Measurements from ENCODE around the gene ATP5PD. TPM values are rescaled to one million over a fixed set of nuclear protein-coding genes. Genes with fewer than 3 reads are reported as not detected.

Gene ATP5PD
- total RNA-seq, 6 experiments from 2014 or later: 362 to 410 (median 386) TPM

DNA sequence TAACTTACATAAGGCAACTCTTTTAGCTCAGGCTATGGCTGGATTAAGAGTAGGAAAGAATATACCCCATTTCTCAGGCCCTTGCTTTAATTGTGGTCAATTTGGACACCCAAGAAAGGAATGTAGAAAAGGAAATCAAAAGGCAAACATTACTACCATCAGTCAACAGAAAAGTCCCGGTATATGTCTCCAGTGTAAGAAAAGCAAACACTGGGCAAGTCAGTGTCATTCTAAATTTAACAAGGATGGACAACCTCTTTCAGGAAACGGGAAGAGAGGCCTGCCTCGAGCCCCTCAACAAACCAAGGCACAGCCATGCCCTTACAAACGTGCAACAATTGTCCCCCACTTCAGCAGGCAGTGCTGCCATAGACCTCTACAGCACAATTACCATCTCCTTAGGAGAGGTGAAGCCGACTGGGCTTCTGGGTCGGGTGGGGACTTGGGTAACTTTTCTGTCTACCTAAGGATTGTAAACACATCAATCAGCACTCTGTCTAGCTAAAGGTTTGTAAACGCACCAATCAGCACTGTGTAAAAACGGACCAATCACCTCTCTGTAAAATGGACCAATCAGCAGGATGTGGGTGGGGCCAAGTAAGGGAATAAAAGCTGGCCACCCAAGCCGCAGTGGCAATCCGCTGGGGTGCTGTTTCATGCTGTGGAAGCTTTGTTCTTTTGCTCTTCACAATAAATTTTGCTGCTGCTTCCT, 21.9 kb downstream of the ATP5PD start:
- Mint-ChIP-seq H3K36me3 (ENCODE audit: low read depth) (peaks cover 37% of the 10 kb centered on the region), H3K27me3 (ENCODE audit: insufficient read depth) (peaks cover 2% of the 10 kb centered on the region), H3K9me3 (peaks cover 4% of the 10 kb centered on the region), H3K4me1 (ENCODE audit: low read depth) (peaks cover 14% of the 10 kb centered on the region), H3K4me3 (no peak overlapping the region), H3K27ac (no peak overlapping the region)
- TF ChIP-seq, protein P1, sequence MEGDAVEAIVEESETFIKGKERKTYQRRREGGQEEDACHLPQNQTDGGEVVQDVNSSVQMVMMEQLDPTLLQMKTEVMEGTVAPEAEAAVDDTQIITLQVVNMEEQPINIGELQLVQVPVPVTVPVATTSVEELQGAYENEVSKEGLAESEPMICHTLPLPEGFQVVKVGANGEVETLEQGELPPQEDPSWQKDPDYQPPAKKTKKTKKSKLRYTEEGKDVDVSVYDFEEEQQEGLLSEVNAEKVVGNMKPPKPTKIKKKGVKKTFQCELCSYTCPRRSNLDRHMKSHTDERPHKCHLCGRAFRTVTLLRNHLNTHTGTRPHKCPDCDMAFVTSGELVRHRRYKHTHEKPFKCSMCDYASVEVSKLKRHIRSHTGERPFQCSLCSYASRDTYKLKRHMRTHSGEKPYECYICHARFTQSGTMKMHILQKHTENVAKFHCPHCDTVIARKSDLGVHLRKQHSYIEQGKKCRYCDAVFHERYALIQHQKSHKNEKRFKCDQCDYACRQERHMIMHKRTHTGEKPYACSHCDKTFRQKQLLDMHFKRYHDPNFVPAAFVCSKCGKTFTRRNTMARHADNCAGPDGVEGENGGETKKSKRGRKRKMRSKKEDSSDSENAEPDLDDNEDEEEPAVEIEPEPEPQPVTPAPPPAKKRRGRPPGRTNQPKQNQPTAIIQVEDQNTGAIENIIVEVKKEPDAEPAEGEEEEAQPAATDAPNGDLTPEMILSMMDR (IDR thresholded peaks at IDR 0.05): no peak
- no peak for DNase-seq

DNA sequence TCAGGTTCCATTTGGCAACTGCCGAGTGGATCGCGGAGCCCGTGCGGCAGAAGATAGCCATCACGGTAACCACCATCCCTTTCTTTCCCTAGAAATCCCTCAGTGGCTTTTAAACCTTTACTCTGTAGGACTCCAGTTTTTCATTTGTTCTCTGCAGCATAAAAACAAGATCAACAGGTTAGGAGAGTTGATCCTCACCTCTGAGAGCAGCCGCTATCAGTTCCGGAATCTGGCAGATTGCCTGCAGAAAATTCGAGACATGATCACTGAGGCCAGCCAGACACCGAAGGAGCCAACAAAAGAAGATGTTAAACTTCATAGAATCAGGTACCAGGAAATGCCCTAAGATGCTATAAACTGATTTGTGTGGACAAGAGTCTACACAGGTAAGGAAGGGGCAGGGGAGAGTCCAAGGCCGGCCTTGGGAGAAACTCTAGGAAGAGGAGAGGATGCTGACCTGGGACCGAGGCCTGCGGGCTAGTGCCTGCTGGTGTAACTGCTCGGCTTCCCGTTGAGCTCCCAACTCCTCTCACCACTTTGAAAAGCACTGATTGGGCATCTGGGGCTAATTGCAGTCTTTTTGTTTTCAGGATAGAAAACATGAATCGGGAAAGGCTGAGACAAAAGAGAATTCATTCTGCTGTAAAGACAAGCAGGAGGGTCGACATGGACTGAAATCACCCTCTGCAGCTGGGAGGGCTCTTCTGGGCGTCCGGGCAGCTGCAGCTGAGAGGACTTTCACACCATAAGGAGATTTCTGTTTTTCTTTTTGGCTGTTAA, 26.2 kb downstream of the ATP5PD start:
- Mint-ChIP-seq H3K27ac (no peak overlapping the region), H3K4me1 (ENCODE audit: low read depth) (no peaks in the 10 kb centered on the region), H3K36me3 (ENCODE audit: low read depth) (peaks cover 53% of the 10 kb centered on the region), H3K9me3 (no peaks in the 10 kb centered on the region; the same call in 1 of the 2 replicates), H3K4me3 (no peak overlapping the region), H3K27me3 (ENCODE audit: insufficient read depth) (no peaks in the 10 kb centered on the region; the same call in 1 of the 2 replicates)
- TF ChIP-seq, protein P1 (IDR thresholded peaks at IDR 0.05): no peak
- no peak for DNase-seq

DNA sequence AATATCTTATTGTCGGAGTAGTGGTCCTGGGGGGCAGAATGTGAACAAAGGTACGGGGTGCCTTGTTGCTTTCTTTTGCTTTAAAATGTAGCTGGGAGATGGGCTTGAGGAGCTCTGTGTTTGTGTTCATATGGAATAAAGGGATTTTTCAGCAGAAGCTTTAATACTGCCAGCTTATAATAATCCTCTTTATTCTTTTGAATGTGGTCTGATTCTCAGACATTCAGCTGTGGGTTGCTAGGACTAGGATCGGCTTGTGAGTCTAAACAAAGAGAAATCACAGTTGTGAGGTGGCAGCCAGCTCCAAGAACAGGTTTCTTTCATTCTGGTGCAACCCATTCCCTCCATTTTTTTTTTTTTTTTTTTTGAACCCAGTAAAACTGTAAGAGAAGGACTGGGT, 27.1 kb downstream of the ATP5PD start:
- no peak for DNase-seq
- Mint-ChIP-seq H3K36me3 (ENCODE audit: low read depth) (peaks cover 49% of the 10 kb centered on the region), H3K4me1 (ENCODE audit: low read depth) (no peaks in the 10 kb centered on the region; the same call in 1 of the 2 replicates), H3K4me3 (no peak overlapping the region), H3K27ac (no peak overlapping the region), H3K27me3 (ENCODE audit: insufficient read depth) (no peaks in the 10 kb centered on the region; the same call in 1 of the 2 replicates), H3K9me3 (no peaks in the 10 kb centered on the region; the same call in 1 of the 2 replicates)
- TF ChIP-seq, protein P1 (IDR thresholded peaks at IDR 0.05): no peak

DNA sequence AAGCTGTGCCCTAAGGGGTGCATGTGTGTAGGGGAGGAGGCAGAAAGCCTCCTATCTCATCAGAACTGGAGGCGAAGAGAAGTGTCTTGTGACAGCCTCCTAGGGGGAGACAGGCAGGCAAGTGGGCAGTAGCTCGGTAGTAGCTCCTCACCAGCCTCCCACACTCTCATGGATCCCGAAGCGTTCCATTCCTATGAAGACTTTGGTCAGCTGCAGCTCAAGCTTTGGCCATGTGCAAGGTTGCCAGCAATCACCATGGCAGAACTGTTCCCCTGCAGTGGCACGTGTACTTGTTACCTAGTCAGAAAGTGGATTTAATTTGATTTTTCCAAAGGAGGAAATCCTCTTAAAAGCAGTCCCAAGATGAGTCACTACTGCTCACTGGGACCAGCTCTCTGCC, 27.6 kb downstream of the ATP5PD start:
- no peaks in the 10 kb centered on the region; the same call in 1 of the 2 replicates for H3K27me3 Mint-ChIP-seq (ENCODE audit: insufficient read depth)
- no peak overlapping the region for H3K27ac Mint-ChIP-seq
- peaks cover 45% of the 10 kb centered on the region for H3K36me3 Mint-ChIP-seq (ENCODE audit: low read depth)
- no peaks in the 10 kb centered on the region for H3K9me3 Mint-ChIP-seq
- H3K4me3 Mint-ChIP-seq: no peak overlapping the region
- TF ChIP-seq, protein P1 (IDR thresholded peaks at IDR 0.05): no peak
- DNase-seq: no peak
- H3K4me1 Mint-ChIP-seq (ENCODE audit: low read depth): peaks cover under 1% of the 10 kb centered on the region

DNA sequence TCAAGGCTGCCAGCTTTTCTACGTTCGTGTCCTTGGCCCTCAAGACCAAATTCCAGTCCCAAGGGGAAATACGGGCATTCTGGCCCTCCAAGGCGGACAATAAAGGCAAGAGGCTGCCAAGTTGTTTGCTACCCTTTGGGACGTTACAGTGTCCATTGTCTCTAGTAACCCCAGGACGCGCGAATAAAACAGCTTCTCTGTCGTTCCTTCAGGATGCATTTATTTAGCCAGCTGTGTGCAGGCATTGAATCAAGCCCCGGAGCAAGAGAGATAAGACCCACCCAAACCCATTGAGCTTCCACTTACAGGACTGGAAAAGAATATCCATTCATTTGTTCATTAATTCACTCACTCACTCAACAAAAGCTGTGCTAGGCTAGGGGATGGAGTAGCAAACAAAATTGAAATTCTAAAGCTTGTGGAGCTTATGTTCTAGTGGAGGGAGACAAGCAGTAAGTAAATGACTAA, 33.6 kb downstream of the ATP5PD start:
- peak overlapping the region; percentile 97 for H3K27ac Mint-ChIP-seq

More for the DNA sequence above, 33.6 kb downstream of the ATP5PD start:
- H3K4me3 Mint-ChIP-seq: peak overlapping the region; percentile 97
- no peak for DNase-seq
- H3K9me3 Mint-ChIP-seq: no peaks in the 10 kb centered on the region
- TF ChIP-seq, protein P1 (IDR thresholded peaks at IDR 0.05): no peak
- H3K36me3 Mint-ChIP-seq (ENCODE audit: low read depth): peaks cover 20% of the 10 kb centered on the region
- H3K27me3 Mint-ChIP-seq (ENCODE audit: insufficient read depth): no peaks in the 10 kb centered on the region; the same call in none of the 2 replicates
- peaks cover 29% of the 10 kb centered on the region for H3K4me1 Mint-ChIP-seq (ENCODE audit: low read depth)

All from HFFc6 (cell line).